OCI-LY7 (cell line): ENCODE results near the gene AMZ1.
"Not testable (repeated sequence)": the region's sequence is repeated elsewhere in the genome, so short reads cannot be mapped to it uniquely, and the experiment has no call there.

ENCODE experiments used
- CTCF ChIP-seq: fragments of 200-600 bp; sonication (generic); conservative IDR thresholded peaks from 2 replicates; pipeline ENCODE4 v1.5.1; 2014; ENCODE audit warnings: mild to moderate bottlenecking, antibody characterized with exemption, low read length, moderate library complexity, mixed read lengths
- EZH2phosphoT487 ChIP-seq: fragments of 200-600 bp; sonication (generic); IDR thresholded peaks from 2 replicates; pipeline ENCODE4 v1.6.1; 2018; ENCODE audit warnings: low read depth, borderline replicate concordance, mild to moderate bottlenecking, mixed run types, antibody characterized with exemption, low read length, moderate library complexity, mixed read lengths

DNA sequence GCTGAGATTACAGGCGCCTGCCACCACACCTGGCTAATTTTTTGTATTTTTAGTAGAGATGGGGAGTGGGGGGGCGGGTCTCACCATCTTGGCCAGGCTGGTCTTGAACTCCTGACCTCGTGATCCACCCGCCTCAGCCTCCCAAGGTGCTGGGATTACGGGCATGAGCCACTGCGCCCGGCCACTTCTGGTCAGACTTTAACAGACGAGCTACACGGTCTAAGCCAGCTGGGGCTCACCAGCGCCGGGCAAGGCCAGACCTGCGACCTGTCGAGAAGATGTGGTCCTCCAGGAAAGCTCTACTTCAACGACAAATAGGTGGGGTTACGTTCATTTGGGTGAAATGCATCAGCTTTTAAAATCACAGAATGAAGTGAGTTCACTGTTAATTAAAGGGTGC lies 36.0 kb downstream of the AMZ1 start:
- not testable (repeated sequence) for TF ChIP-seq CTCF, EZH2phosphoT487
